Activated gamma-delta T cell (primary cell): ENCODE data around the gene GSG1L.
"Not testable (repeated sequence)": the region's sequence is repeated elsewhere in the genome, so short reads cannot be mapped to it uniquely, and the experiment has no call there.

Experiments used
- DNase-seq: peaks from one replicate; lab custom pipeline; 2025; lab: John Stamatoyannopoulos, UW

Gene GSG1L

GRCh38 chr16:27980919-27981700, 82.4 kb downstream of the GSG1L start:
- no peak for DNase-seq

GRCh38 chr16:27980076-27980775, 83.3 kb downstream of the GSG1L start:
- DNase-seq: no peak

GRCh38 chr16:27979668-27980067, 83.8 kb downstream of the GSG1L start:
- DNase-seq: not testable (repeated sequence)

GRCh38 chr16:27978876-27979275, 84.6 kb downstream of the GSG1L start:
- DNase-seq: no peak

- no peak for DNase-seq
Observed at GRCh38 chr16:27977966-27978365, 85.5 kb downstream of the GSG1L start.

- DNase-seq: no peak
Observed at GRCh38 chr16:27976990-27977389, 86.5 kb downstream of the GSG1L start.

GRCh38 chr16:27974896-27975540, 88.5 kb downstream of the GSG1L start:
- DNase-seq: no peak

GRCh38 chr16:27973678-27974077, 89.8 kb downstream of the GSG1L start:
- no peak for DNase-seq

GRCh38 chr16:27972500-27972899, 91.0 kb downstream of the GSG1L start:
- no peak for DNase-seq

GRCh38 chr16:27969574-27969973, 93.9 kb downstream of the GSG1L start:
- DNase-seq: no peak

GRCh38 chr16:27967169-27967568, 96.3 kb downstream of the GSG1L start:
- DNase-seq: no peak

- DNase-seq: no peak
Observed at GRCh38 chr16:27966756-27967155, 96.8 kb downstream of the GSG1L start.

- no peak for DNase-seq
Observed at GRCh38 chr16:27965801-27966200, 97.7 kb downstream of the GSG1L start.

GRCh38 chr16:27963471-27963965, 100.0 kb downstream of the GSG1L start:
- no peak for DNase-seq

- no peak for DNase-seq
Observed at GRCh38 chr16:27962197-27962596, 101.3 kb downstream of the GSG1L start.

GRCh38 chr16:27961296-27961620, 102.3 kb downstream of the GSG1L start:
- DNase-seq: no peak

GRCh38 chr16:27960619-27961295, 102.8 kb downstream of the GSG1L start:
- DNase-seq: no peak

- no peak for DNase-seq
Observed at GRCh38 chr16:27959914-27960313, 103.6 kb downstream of the GSG1L start.

GRCh38 chr16:27954191-27954590, 109.3 kb downstream of the GSG1L start:
- DNase-seq: no peak

- DNase-seq: no peak
Observed at GRCh38 chr16:27952811-27953210, 110.7 kb downstream of the GSG1L start.

GRCh38 chr16:27951489-27952120, 111.9 kb downstream of the GSG1L start:
- no peak for DNase-seq
